ENCODE results near the gene ATP6V1G2. TPM values are rescaled to one million over a fixed set of nuclear protein-coding genes. Genes with fewer than 3 reads are reported as not detected.

Gene ATP6V1G2
- total RNA-seq, 1 donor from 2014 or later, result 0.82 TPM

DNA sequence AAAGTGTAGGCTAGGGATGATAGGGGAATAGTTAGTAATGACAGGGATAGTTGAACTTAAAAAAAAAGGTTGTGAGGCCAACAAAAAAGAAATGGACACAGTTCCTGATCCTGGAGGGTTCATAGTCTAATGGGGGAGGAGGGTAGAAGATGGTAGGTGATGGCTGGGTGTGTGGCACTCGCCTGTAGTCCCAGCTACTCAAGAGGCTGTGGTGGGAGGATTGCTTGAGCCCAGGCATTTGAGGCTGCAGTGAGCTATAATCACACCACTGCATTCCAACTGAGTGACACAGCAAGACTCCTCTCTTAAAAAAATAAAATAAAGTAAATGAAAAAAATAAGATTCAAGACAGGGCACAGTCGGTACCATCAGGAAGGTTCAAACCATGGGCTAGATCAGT lies 50.8 kb downstream of the ATP6V1G2 start:
- peak overlapping the region; percentile 95 for H3K4me3 Mint-ChIP-seq (ENCODE audit: low read depth)

More for the DNA sequence above, 50.8 kb downstream of the ATP6V1G2 start:
- DNase-seq (ENCODE audit: low spot score), result no peak
- intact Hi-C loops (cut with micrococcal nuclease), result loop anchor here (10.0 kb wide), 1 partner anchor 339 kb away; no protein-coding TSS in a partner anchor
- H3K4me1 Mint-ChIP-seq (ENCODE audit: low read depth), result peaks cover 38% of the 10 kb centered on the region
- peaks cover 8% of the 10 kb centered on the region for H3K36me3 Mint-ChIP-seq (ENCODE audit: low read depth)
- no peaks in the 10 kb centered on the region for H3K27me3 Mint-ChIP-seq (ENCODE audit: low read depth)
- H3K27ac Mint-ChIP-seq, result peak overlapping the region; percentile 77
- no peaks in the 10 kb centered on the region for H3K9me3 Mint-ChIP-seq

Other genes with a start within 250 kb of the ATP6V1G2 start
- 3,580 and 3,693 TPM in 2 replicates for gene HLA-B, start 189.4 kb downstream of the ATP6V1G2 start, total RNA-seq
- gene MICA, start 143.0 kb downstream of the ATP6V1G2 start, total RNA-seq, result 5.6 and 6.0 TPM in 2 replicates
- 30.6 and 31.5 TPM in 2 replicates for gene MICB, start 48.5 kb downstream of the ATP6V1G2 start, total RNA-seq
- gene MCCD1, start 17.6 kb downstream of the ATP6V1G2 start, total RNA-seq, result not detected in 2 replicates
- gene DDX39B, start 4.6 kb downstream of the ATP6V1G2 start, total RNA-seq, result 579 and 583 TPM in 2 replicates
- gene NFKBIL1, start 1.0 kb upstream of the ATP6V1G2 start, total RNA-seq, result 15.7 and 17.6 TPM in 2 replicates
- 293 and 308 TPM in 2 replicates for gene LTA, start 25.7 kb upstream of the ATP6V1G2 start, total RNA-seq
- gene TNF, start 29.0 kb upstream of the ATP6V1G2 start, total RNA-seq, result 94.4 and 96.8 TPM in 2 replicates
- gene LTB, start 35.8 kb upstream of the ATP6V1G2 start, total RNA-seq, result 16.3 and 16.6 TPM in 2 replicates
- gene LST1, start 39.7 kb upstream of the ATP6V1G2 start, total RNA-seq, result 10.2 and 14.6 TPM in 2 replicates
- 8.0 and 9.3 TPM in 2 replicates for gene NCR3, start 46.4 kb upstream of the ATP6V1G2 start, total RNA-seq
- gene AIF1, start 68.6 kb upstream of the ATP6V1G2 start, total RNA-seq, result 71.8 and 78.2 TPM in 2 replicates
- 298 and 304 TPM in 2 replicates for gene PRRC2A, start 74.1 kb upstream of the ATP6V1G2 start, total RNA-seq
- gene BAG6, start 106.1 kb upstream of the ATP6V1G2 start, total RNA-seq, result 330 and 335 TPM in 2 replicates
- gene APOM, start 109.3 kb upstream of the ATP6V1G2 start, total RNA-seq, result 2.3 and 2.4 TPM in 2 replicates
- gene C6orf47, start 114.2 kb upstream of the ATP6V1G2 start, total RNA-seq, result 18.1 and 19.3 TPM in 2 replicates
- gene GPANK1, start 118.4 kb upstream of the ATP6V1G2 start, total RNA-seq, result 31.5 and 34.7 TPM in 2 replicates
- gene CSNK2B, start 119.5 kb upstream of the ATP6V1G2 start, total RNA-seq, result 266 and 279 TPM in 2 replicates
- 31.0 and 32.1 TPM in 2 replicates for gene LY6G5B, start 123.4 kb upstream of the ATP6V1G2 start, total RNA-seq
- 4.6 and 4.8 TPM in 2 replicates for gene LY6G5C, start 134.5 kb upstream of the ATP6V1G2 start, total RNA-seq
- gene ABHD16A, start 156.7 kb upstream of the ATP6V1G2 start, total RNA-seq, result 51.4 and 52.7 TPM in 2 replicates
- gene LY6G6F, start 160.3 kb upstream of the ATP6V1G2 start, total RNA-seq, result not detected in 2 replicates
- not detected in 2 replicates for gene LY6G6D, start 168.7 kb upstream of the ATP6V1G2 start, total RNA-seq
- gene LY6G6C, start 175.1 kb upstream of the ATP6V1G2 start, total RNA-seq, result not detected in 2 replicates
- gene MPIG6B, start 176.8 kb upstream of the ATP6V1G2 start, total RNA-seq, result not detected in 2 replicates
- gene DDAH2, start 182.7 kb upstream of the ATP6V1G2 start, total RNA-seq, result 5.8 and 7.7 TPM in 2 replicates
- 412 and 423 TPM in 2 replicates for gene CLIC1, start 189.9 kb upstream of the ATP6V1G2 start, total RNA-seq
- gene MSH5, start 193.4 kb upstream of the ATP6V1G2 start, total RNA-seq, result 82.8 and 93.3 TPM in 2 replicates
- gene SAPCD1, start 216.0 kb upstream of the ATP6V1G2 start, total RNA-seq, result 16.4 and 18.9 TPM in 2 replicates
- gene VWA7, start 230.7 kb upstream of the ATP6V1G2 start, total RNA-seq, result 5.6 and 5.9 TPM in 2 replicates
- gene VARS1, start 249.1 kb upstream of the ATP6V1G2 start, total RNA-seq, result 166 and 176 TPM in 2 replicates